Measurements from ENCODE around the gene CDC45.

DNA sequence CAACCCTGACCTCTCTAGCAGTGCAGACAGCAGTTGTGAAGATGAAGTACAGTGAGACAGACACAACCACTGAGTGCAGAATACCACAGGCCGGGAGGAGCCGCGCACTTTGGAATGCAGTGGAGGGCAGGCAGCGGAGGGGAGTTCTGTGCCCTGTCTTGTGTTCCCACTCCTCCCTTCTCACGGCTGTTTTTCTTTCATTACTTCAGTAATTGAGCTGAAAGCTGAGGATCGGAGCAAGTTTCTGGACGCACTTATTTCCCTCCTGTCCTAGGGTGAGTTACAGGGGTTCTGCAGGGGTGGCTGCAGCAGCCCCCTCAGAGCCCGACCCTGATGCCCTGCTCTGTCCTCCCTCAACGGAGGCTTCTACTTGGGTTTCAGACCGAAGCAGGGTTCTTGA, 38.9 kb downstream of the CDC45 start:
- TF ChIP-seq, protein P1, sequence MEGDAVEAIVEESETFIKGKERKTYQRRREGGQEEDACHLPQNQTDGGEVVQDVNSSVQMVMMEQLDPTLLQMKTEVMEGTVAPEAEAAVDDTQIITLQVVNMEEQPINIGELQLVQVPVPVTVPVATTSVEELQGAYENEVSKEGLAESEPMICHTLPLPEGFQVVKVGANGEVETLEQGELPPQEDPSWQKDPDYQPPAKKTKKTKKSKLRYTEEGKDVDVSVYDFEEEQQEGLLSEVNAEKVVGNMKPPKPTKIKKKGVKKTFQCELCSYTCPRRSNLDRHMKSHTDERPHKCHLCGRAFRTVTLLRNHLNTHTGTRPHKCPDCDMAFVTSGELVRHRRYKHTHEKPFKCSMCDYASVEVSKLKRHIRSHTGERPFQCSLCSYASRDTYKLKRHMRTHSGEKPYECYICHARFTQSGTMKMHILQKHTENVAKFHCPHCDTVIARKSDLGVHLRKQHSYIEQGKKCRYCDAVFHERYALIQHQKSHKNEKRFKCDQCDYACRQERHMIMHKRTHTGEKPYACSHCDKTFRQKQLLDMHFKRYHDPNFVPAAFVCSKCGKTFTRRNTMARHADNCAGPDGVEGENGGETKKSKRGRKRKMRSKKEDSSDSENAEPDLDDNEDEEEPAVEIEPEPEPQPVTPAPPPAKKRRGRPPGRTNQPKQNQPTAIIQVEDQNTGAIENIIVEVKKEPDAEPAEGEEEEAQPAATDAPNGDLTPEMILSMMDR (tag by site-specific recombination; IDR thresholded peaks at IDR 0.05) = no peak
- TF ChIP-seq, protein P2, sequence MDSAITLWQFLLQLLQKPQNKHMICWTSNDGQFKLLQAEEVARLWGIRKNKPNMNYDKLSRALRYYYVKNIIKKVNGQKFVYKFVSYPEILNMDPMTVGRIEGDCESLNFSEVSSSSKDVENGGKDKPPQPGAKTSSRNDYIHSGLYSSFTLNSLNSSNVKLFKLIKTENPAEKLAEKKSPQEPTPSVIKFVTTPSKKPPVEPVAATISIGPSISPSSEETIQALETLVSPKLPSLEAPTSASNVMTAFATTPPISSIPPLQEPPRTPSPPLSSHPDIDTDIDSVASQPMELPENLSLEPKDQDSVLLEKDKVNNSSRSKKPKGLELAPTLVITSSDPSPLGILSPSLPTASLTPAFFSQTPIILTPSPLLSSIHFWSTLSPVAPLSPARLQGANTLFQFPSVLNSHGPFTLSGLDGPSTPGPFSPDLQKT (IDR thresholded peaks at IDR 0.05; ENCODE audit: borderline replicate concordance, low read depth, low read length) = no peak
- no peak for TF ChIP-seq ZNF626 (tag by site-specific recombination; IDR thresholded peaks at IDR 0.05)
- no peak for TF ChIP-seq TRIM28 (IDR thresholded peaks at IDR 0.05; ENCODE audit: borderline replicate concordance, low read length)
- TF ChIP-seq ZBTB8A (tag by site-specific recombination; IDR thresholded peaks at IDR 0.05) = no peak
- TF ChIP-seq, protein P3, sequence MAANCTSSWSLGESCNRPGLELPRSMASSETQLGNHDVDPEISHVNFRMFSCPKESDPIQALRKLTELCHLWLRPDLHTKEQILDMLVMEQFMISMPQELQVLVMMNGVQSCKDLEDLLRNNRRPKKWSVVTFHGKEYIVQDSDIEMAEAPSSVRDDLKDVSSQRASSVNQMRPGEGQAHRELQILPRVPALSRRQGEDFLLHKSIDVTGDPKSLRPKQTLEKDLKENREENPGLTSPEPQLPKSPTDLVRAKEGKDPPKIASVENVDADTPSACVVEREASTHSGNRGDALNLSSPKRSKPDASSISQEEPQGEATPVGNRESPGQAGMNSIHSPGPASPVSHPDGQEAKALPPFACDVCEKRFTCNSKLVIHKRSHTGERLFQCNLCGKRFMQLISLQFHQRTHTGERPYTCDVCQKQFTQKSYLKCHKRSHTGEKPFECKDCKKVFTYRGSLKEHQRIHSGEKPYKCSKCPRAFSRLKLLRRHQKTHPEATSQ (tag by site-specific recombination; IDR thresholded peaks at IDR 0.05) = no peak
- no peak for TF ChIP-seq MZF1 (tag by site-specific recombination; IDR thresholded peaks at IDR 0.05; ENCODE audit: borderline replicate concordance)
- TF ChIP-seq, protein P4, sequence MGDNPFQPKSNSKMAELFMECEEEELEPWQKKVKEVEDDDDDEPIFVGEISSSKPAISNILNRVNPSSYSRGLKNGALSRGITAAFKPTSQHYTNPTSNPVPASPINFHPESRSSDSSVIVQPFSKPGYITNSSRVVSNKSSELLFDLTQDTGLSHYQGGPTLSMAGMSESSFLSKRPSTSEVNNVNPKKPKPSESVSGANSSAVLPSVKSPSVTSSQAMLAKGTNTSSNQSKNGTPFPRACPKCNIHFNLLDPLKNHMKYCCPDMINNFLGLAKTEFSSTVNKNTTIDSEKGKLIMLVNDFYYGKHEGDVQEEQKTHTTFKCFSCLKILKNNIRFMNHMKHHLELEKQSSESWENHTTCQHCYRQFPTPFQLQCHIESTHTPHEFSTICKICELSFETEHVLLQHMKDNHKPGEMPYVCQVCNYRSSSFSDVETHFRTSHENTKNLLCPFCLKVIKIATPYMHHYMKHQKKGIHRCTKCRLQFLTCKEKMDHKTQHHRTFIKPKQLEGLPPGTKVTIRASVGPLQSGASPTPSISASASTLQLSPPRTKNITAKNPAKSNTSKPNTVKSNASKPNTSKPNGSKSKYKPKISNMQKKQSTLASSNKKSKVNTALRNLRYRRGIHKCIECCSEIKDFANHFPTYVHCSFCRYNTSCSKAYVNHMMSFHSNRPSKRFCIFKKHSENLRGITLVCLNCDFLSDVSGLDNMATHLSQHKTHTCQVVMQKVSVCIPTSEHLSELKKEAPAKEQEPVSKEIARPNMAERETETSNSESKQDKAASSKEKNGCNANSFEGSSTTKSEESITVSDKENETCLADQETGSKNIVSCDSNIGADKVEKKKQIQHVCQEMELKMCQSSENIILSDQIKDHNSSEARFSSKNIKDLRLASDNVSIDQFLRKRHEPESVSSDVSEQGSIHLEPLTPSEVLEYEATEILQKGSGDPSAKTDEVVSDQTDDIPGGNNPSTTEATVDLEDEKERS (tag by site-specific recombination; IDR thresholded peaks at IDR 0.05) = no peak
- TF ChIP-seq, protein P5, sequence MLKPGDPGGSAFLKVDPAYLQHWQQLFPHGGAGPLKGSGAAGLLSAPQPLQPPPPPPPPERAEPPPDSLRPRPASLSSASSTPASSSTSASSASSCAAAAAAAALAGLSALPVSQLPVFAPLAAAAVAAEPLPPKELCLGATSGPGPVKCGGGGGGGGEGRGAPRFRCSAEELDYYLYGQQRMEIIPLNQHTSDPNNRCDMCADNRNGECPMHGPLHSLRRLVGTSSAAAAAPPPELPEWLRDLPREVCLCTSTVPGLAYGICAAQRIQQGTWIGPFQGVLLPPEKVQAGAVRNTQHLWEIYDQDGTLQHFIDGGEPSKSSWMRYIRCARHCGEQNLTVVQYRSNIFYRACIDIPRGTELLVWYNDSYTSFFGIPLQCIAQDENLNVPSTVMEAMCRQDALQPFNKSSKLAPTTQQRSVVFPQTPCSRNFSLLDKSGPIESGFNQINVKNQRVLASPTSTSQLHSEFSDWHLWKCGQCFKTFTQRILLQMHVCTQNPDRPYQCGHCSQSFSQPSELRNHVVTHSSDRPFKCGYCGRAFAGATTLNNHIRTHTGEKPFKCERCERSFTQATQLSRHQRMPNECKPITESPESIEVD (tag by site-specific recombination; IDR thresholded peaks at IDR 0.05) = no peak
- no peak for TF ChIP-seq ZNF292 (tag by site-specific recombination; IDR thresholded peaks at IDR 0.05; ENCODE audit: borderline replicate concordance, low read depth)
- TF ChIP-seq, protein P6, sequence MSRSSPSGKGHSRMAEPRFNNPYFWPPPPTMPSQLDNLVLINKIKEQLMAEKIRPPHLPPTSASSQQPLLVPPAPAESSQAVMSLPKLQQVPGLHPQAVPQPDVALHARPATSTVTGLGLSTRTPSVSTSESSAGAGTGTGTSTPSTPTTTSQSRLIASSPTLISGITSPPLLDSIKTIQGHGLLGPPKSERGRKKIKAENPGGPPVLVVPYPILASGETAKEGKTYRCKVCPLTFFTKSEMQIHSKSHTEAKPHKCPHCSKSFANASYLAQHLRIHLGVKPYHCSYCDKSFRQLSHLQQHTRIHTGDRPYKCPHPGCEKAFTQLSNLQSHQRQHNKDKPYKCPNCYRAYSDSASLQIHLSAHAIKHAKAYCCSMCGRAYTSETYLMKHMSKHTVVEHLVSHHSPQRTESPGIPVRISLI (tag by site-specific recombination; IDR thresholded peaks at IDR 0.05) = no peak

Data from HEK293 (cell line).